Esophagus squamous epithelium (tissue), 5 donors: Measurements from ENCODE around the gene COL15A1. TPM values are rescaled to one million over a fixed set of nuclear protein-coding genes. Genes with fewer than 3 reads are reported as not detected.
A peak's percentile ranks its signal among the peaks of the same experiment; 100 is the strongest.

Experiments used
- DNase-seq: peaks from one replicate; lab custom pipeline; 2025; lab: John Stamatoyannopoulos, UW
- H3K27ac ChIP-seq, 4 donors: fragments of 200-600 bp; sonication (generic); one replicate each; pipeline ENCODE4 v1.5.1; 2016 to 2019; ENCODE audit warnings: mild to moderate bottlenecking in 1 of 4
- H3K27me3 ChIP-seq, 4 donors: fragments of 200-600 bp; sonication (generic); 1 replicate in 3 of 4; 2 replicates in 1 of 4; pipeline versions ENCODE4 v1.5.1 to v1.6.0; 2017 to 2021; ENCODE audit warnings: antibody characterized with exemption in 1 of 4
- H3K36me3 ChIP-seq, 3 donors: fragments of 200-600 bp; sonication (generic); one replicate each; pipeline ENCODE4 v1.5.1; 2016 to 2019
- H3K4me1 ChIP-seq, 3 donors: fragments of 200-600 bp; sonication (generic); one replicate each; pipeline ENCODE4 v1.5.1; 2017 to 2019
- H3K4me3 ChIP-seq, 4 donors: fragments of 200-600 bp; sonication (generic); 1 replicate in 3 of 4; 2 replicates in 1 of 4; pipeline ENCODE4 v1.5.1; 2016 to 2019; ENCODE audit warnings: mild to moderate bottlenecking in 2 of 4, moderate library complexity in 1 of 4
- H3K9me3 ChIP-seq, 3 donors: fragments of 200-600 bp; sonication (generic); one replicate each; pipeline ENCODE4 v1.5.1; 2016 to 2019
- POLR2A ChIP-seq, 4 donors: fragments of 450-650 bp; IDR thresholded peaks; one replicate each; pipeline ENCODE4 v1.6.1; 2017; ENCODE audit warnings: antibody characterized with exemption in 4 of 4, mild to moderate bottlenecking in 4 of 4, moderate library complexity in 3 of 4
- WGBS, 2 donors: methylation state at CpG; one replicate each; pipeline ENCODE4 v1.1.5; 2018; 5-methylcytosine and 5-hydroxymethylcytosine counted together
- intact Hi-C: fragments of 100-400 bp; cut with DNase I; formaldehyde crosslinking; loops from one replicate; pipeline ENCODE4 v1.15.0; 2022
- total RNA-seq, 4 donors: library from RNA; depleted of rRNA; stranded (reverse); fragments of >200 nt; gene quantifications; one replicate each; pipeline ENCODE4 v1.1.0, GENCODE V29; 2016
- TF ChIP-seq, protein P1 (sequence below), 6 experiments: fragments of 450-650 bp in 4 of 6; fragments of 200-600 bp in 2 of 6; sonication (generic) in 2 of 6; IDR thresholded peaks; one replicate each; pipeline ENCODE4 v1.5.1; 2016 to 2019; ENCODE audit warnings: antibody characterized with exemption in 6 of 6, mild to moderate bottlenecking in 4 of 6, moderate library complexity in 4 of 6
- donor health status: DM: yes; HTN: yes; CAD: no.

Gene COL15A1
- total RNA-seq, 4 donors from 2014 or later: 3.4 to 33.2 (median 9.7) TPM

DNA sequence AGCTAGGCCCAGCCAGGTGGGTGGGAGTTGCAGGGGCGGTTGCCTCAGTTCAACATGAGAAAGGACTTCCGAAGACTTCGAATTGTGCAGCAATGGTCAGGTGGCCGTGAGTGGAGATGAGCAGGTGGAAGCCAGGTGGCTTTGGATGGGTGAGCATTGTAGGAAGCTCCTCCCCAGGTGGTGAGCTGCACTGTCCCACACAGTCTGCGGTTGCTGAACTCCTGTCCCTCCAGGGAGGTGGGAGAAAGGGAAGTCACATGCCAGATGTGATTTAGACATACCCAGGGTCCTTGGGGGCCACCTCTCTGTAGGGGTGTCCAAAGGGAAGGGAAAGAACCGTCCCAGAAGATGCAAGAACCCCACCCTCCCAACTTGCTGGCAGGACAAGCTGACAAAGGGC, 30.4 kb downstream of the COL15A1 start:
- Histone ChIP-seq H3K27ac (peak overlapping the region in 3 of 4 donors; percentile 61 to 72 (median 68)), H3K4me3 (no peak overlapping the region), H3K9me3 (no peaks in the 10 kb centered on the region), H3K4me1 (peaks cover 0 to 73% (median 33%) of the 10 kb centered on the region in 3 donors), H3K27me3 (peaks cover 0 to 13% (median 0%) of the 10 kb centered on the region in 4 donors), H3K36me3 (no peaks in the 10 kb centered on the region)
- no peak for TF ChIP-seq POLR2A (IDR thresholded peaks at IDR 0.05)
- TF ChIP-seq, protein P1, sequence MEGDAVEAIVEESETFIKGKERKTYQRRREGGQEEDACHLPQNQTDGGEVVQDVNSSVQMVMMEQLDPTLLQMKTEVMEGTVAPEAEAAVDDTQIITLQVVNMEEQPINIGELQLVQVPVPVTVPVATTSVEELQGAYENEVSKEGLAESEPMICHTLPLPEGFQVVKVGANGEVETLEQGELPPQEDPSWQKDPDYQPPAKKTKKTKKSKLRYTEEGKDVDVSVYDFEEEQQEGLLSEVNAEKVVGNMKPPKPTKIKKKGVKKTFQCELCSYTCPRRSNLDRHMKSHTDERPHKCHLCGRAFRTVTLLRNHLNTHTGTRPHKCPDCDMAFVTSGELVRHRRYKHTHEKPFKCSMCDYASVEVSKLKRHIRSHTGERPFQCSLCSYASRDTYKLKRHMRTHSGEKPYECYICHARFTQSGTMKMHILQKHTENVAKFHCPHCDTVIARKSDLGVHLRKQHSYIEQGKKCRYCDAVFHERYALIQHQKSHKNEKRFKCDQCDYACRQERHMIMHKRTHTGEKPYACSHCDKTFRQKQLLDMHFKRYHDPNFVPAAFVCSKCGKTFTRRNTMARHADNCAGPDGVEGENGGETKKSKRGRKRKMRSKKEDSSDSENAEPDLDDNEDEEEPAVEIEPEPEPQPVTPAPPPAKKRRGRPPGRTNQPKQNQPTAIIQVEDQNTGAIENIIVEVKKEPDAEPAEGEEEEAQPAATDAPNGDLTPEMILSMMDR (IDR thresholded peaks at IDR 0.05): no peak
- 76 to 79% methylated on average over 4 to 5 of the region's 6 CpGs for WGBS, 2 donors
- DNase-seq: no peak
- intact Hi-C loops: no loop called here

DNA sequence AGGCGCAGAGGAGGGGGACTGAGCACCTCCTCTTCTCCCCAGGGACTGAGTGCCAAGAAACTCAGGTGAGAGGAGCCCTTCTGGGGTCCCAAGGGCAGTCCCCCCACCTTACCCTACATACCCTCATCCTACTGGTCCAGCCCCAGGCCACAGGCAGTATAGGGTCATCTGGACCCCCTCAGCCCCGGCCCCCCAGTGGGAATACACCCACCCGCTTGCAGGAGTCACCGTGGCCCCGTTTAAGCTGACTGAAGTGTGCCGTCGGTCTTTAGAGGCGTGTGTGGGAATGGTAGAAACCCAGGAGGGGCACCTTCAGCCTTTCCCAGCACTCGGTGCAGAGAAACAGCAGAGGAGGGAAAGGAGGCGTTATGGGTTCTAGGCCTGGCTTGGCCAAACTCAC, 30.8 kb downstream of the COL15A1 start:
- peak overlapping the region in 1 of 4 donors; percentile 54 for H3K4me3 ChIP-seq
- WGBS, 2 donors: 56 to 60% methylated on average over 6 of the region's 10 CpGs
- peaks cover 0 to 73% (median 33%) of the 10 kb centered on the region in 3 donors for H3K4me1 ChIP-seq
- H3K36me3 ChIP-seq: no peaks in the 10 kb centered on the region
- TF ChIP-seq, protein P1 (IDR thresholded peaks at IDR 0.05): no peak
- no peak for TF ChIP-seq POLR2A (IDR thresholded peaks at IDR 0.05)
- peaks cover 0 to 13% (median 0%) of the 10 kb centered on the region in 4 donors for H3K27me3 ChIP-seq
- peak overlapping the region in 3 of 4 donors; percentile 61 to 72 (median 68) for H3K27ac ChIP-seq
- DNase-seq: no peak
- H3K9me3 ChIP-seq: no peaks in the 10 kb centered on the region
- intact Hi-C loops: no loop called here

GRCh38 chr9:98974994-98975712, 31.4 kb downstream of the COL15A1 start:
- intact Hi-C loops: no loop called here
- H3K4me3 ChIP-seq: peak overlapping the region in 2 of 4 donors; percentile 17 to 54
- 2 to 40% methylated on average over 9 to 20 of the region's 33 CpGs for WGBS, 2 donors

GRCh38 chr9:98975838-98976237, 32.1 kb downstream of the COL15A1 start:
- H3K27me3 ChIP-seq: peaks cover 0 to 13% (median 0%) of the 10 kb centered on the region in 4 donors
- no peaks in the 10 kb centered on the region for H3K9me3 ChIP-seq
- DNase-seq: no peak
- 71 to 89% methylated on average over 3 of the region's 3 CpGs for WGBS, 2 donors
- TF ChIP-seq, protein P1 (IDR thresholded peaks at IDR 0.05): no peak
- no peak for TF ChIP-seq POLR2A (IDR thresholded peaks at IDR 0.05)
- no peaks in the 10 kb centered on the region for H3K36me3 ChIP-seq
- intact Hi-C loops: no loop called here
- H3K4me1 ChIP-seq: peaks cover 0 to 71% (median 33%) of the 10 kb centered on the region in 3 donors
- H3K27ac ChIP-seq: peak overlapping the region in 2 of 4 donors; percentile 61 to 72
- no peak overlapping the region for H3K4me3 ChIP-seq

More at GRCh38 chr9:98974994-98975712, 31.4 kb downstream of the COL15A1 start:
- DNase-seq: no peak
- TF ChIP-seq, protein P1 (IDR thresholded peaks at IDR 0.05): peak; percentile 90 to 98 (median 94)
- no peak for TF ChIP-seq POLR2A (IDR thresholded peaks at IDR 0.05)
- Histone ChIP-seq H3K9me3 (no peaks in the 10 kb centered on the region), H3K36me3 (no peaks in the 10 kb centered on the region), H3K4me1 (peaks cover 0 to 73% (median 33%) of the 10 kb centered on the region in 3 donors), H3K27me3 (peaks cover 0 to 13% (median 0%) of the 10 kb centered on the region in 4 donors), H3K27ac (peak overlapping the region in 3 of 4 donors; percentile 61 to 72 (median 68))

GRCh38 chr9:98977246-98977714, 33.6 kb downstream of the COL15A1 start:
- no peak for DNase-seq
- Histone ChIP-seq H3K9me3 (no peaks in the 10 kb centered on the region), H3K27me3 (peaks cover 0 to 13% (median 0%) of the 10 kb centered on the region in 4 donors), H3K27ac (peak overlapping the region in 3 of 4 donors; percentile 61 to 76 (median 72)), H3K36me3 (no peaks in the 10 kb centered on the region), H3K4me3 (no peak overlapping the region), H3K4me1 (peaks cover 0 to 57% (median 28%) of the 10 kb centered on the region in 3 donors)
- intact Hi-C loops: no loop called here
- WGBS, 2 donors: 60 to 83% methylated on average over 1 to 4 of the region's 9 CpGs
- TF ChIP-seq, protein P1 (IDR thresholded peaks at IDR 0.05): no peak
- TF ChIP-seq POLR2A (IDR thresholded peaks at IDR 0.05): no peak
